Measurements from ENCODE around the gene ANGEL1. TPM values are rescaled to one million over a fixed set of nuclear protein-coding genes. Genes with fewer than 3 reads are reported as not detected.

The ANGEL1 gene, protein sequence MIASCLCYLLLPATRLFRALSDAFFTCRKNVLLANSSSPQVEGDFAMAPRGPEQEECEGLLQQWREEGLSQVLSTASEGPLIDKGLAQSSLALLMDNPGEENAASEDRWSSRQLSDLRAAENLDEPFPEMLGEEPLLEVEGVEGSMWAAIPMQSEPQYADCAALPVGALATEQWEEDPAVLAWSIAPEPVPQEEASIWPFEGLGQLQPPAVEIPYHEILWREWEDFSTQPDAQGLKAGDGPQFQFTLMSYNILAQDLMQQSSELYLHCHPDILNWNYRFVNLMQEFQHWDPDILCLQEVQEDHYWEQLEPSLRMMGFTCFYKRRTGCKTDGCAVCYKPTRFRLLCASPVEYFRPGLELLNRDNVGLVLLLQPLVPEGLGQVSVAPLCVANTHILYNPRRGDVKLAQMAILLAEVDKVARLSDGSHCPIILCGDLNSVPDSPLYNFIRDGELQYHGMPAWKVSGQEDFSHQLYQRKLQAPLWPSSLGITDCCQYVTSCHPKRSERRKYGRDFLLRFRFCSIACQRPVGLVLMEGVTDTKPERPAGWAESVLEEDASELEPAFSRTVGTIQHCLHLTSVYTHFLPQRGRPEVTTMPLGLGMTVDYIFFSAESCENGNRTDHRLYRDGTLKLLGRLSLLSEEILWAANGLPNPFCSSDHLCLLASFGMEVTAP
- 8.7 TPM for total RNA-seq
- long read RNA-seq, full-length matches to known transcripts, result 22 of 27 reads
- long read RNA-seq, partial matches to known transcripts, result 2 of 27 reads
- long read RNA-seq, other reads (novel, unspliced or antisense), result 3 of 27 reads

DNA sequence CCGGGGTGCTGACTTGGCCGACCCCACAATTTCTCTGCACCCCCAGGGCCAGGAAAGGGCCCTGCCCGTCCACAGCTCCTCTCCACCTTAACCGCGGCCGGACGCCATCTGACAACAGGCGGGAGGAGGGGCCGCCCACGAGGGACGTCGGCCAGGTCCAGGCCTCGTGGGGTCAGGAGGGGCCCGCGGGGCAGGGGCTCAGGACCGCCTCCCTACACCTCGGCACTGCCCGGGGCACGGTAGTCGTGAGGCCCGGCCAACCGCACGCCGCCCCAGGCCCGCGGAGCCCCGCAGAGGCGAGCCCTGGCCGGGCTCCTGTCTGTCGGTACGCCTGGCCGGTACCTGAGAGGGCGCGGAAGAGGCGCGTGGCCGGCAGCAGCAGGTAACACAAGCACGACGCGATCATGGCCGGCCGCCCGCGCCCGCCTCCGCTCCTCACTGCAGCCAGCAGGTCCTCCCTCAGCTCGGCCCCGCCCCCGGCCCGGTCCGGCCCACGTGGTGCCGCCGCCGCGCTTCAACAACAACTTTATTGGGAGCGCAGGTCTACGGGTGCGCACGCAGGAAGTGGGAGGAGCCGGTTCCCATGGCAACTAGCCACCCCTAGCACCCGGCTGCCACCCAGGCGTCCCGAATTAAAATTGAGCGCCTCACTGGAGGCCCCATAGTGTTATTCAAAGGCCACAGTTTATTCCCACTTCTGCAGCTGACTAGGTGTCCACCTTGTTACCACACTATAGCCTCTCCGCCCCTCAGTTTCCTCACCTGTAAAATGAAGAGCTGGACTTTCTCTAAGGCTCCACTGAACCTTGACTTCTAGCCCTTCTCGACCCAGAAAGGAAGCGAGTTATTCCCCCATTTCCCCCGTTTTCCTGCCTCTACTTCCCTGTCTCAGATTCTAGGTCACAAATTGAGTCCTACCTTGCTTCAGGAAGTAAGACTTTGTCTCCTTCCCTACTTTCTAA is at the start of gene ANGEL1:
ANGEL1 (minus strand) TSS at position 461 of the 962 bp plus-strand sequence; CDS start at position 406, 55 bp downstream.
- DNase-seq, result peak; percentile 98
- intact Hi-C loops (cut with DNase I), result no loop called here
- ATAC-seq (ENCODE audit: poor library complexity), result peak; percentile 95

DNA sequence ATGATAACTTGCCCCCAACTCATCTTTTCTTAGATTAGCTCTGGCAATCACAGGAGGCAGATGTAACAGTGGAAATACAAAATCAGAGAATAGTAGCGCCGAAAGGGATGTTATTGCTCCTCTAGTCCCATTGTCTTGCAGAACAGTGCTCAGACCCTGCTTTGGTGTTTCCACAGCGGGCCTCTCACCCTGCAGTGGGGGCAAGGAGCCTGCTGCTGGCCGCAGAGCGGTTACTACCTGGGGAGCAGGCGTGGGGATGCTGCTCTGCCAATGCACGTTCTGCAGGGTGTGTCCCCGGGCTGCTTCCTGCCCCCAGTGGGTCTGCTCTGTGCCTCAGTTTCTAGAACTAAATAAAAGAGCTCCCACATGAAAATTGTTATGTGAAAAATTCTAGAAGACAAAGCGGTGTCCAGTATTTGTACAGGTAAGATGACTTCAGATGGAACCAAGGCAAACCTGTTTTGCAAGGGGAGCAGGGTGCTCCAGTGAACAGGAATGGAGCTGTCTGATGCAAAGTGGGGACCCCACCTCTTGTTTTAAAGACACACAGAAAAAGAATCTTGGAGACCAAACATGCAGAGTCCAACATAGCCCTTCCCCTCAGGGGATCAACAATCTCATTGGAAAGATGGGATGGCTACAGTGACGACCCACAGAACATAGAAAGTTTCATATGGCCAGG is 49.0 kb upstream of the ANGEL1 start:
- ATAC-seq (ENCODE audit: poor library complexity) (no peak), DNase-seq (no peak)
- intact Hi-C loops (cut with DNase I), result no loop called here

DNA sequence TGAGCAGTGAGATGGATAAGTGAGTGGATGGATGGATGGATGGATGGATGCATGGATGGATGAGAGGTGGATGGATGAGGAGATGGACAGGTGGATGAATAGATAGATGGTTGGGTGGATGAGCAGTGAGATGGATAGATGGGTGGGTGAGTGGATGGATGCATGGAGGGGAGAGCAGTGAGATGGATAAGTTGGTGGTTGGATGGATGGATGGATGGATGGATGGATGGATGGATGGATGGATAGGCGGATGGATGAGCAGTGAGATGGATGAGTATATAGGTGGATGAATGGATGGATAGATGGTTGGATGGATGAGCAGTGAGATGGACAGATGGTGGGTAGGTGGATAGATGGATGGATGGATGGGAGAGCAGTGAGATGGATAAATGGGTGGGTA is 44.1 kb upstream of the ANGEL1 start:
- DNase-seq (no peak), ATAC-seq (ENCODE audit: poor library complexity) (no peak)
- intact Hi-C loops (cut with DNase I), result no loop called here

DNA sequence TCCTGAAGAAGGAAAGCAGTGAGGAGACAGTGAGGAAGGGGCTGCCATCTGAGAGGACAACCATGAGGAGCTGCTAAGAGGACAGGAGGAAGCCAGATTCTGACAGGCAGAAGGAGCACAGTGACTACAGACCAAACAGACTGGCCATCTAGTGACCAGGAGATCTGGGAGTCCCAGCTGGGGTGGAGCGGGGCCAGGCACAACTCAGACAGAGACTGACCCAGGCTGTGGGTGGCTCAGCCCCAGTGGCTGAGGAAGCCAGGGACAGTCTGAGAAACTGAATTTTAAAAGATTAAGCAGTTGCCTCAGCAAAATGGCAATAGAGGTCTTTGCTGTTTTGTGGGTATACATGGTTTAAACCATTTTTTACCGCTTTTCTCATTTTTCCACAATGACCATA is 42.4 kb upstream of the ANGEL1 start:
- intact Hi-C loops (cut with DNase I), result no loop called here
- ATAC-seq (ENCODE audit: poor library complexity) (no peak), DNase-seq (no peak)

DNA sequence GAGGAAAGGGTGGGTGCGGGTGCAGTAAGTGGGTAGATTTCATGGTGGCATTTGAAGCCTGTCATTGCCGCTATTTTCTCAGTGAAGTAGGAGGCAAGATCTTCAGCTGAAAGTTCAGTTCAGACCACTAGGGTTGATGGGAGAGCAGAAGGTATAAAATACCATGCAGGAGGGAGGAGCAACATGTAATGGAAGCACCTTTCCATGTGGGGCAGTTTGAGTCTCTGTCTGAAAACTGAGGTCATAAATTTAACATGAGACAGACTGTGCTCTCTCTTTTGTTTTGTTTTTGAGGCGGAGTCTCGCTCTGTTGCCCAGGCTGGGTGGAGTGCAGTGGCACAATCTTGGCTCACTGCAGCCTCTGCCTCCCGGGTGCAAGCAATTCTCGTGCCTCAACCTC is 36.2 kb upstream of the ANGEL1 start:
- no peak for ATAC-seq (ENCODE audit: poor library complexity)
- intact Hi-C loops (cut with DNase I), result no loop called here
- DNase-seq, result no peak

DNA sequence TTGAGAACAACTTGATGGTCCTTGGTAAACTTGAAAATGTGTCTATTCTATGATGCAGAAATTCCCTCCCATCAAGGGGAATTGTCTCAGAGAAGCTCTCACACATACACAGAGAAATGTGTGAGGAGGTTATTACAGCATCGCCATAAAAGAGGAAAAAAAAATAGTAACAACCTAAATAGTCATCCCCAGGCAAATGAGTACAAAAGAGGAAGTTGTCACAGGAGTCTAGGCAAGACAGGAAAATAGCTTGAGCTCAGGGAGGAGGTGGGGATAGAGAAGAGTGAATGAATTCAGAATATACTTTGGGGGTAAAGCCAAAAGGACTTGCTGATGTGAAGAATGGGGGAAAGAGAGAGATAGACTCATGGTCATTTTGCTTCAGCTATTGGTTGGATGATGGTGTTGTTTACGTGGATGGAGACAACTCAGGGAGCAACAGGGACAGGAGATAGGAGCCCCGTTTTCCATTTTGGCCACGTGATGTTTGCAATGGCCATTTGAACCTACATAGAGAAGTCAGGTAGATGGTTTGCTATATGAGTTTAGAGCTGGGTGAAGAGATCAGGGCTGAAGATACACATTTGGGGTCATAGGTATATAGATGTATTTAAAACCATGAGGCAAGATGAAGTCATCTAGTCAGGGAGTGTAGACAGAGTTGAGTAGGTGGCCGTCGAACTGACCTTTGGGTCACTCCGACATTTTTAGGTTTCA is 33.8 kb upstream of the ANGEL1 start:
- intact Hi-C loops (cut with DNase I), result no loop called here
- DNase-seq (no peak), ATAC-seq (ENCODE audit: poor library complexity) (no peak)

DNA sequence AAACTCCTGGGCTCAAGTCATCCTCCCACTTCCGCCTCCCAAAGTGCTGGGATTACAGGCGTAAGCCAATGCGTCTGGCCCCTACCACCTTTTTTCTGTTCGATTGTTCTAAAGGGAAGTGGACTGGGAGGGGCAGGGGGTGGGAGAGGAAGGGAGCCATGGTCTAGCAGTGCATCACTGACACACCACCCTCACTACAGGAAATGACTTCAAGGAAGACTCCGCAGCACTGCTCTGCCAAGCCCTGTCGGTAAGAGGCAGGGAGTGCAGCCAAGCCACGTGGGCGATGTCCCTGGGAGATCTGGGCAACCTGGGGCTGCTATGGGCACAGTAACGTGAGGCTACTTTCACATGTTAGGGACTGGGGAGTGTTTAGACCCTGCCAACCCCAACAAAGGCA is 31.5 kb upstream of the ANGEL1 start:
- peak; percentile 87 for ATAC-seq (ENCODE audit: poor library complexity)
- intact Hi-C loops (cut with DNase I), result no loop called here
- DNase-seq, result peak; percentile 85

DNA sequence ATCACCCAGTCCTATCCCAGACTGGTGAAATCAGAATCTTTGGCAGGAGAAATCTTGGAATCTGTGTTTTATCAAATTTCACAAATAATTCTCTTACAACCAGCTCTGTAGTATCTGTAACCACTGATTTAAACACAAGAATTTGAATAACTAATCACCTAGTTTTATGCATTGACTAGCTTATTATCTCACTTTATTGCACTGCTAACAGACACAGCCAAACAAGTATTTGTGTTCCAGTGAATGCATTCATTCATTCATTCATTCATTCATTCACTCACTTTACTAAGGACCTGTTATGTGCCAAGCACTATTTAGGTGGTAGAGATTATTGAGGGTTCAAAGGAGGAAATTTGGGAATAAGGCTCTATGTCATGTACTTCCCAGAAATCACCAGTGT is 29.7 kb upstream of the ANGEL1 start:
- DNase-seq (no peak), ATAC-seq (ENCODE audit: poor library complexity) (no peak)
- intact Hi-C loops (cut with DNase I), result no loop called here

DNA sequence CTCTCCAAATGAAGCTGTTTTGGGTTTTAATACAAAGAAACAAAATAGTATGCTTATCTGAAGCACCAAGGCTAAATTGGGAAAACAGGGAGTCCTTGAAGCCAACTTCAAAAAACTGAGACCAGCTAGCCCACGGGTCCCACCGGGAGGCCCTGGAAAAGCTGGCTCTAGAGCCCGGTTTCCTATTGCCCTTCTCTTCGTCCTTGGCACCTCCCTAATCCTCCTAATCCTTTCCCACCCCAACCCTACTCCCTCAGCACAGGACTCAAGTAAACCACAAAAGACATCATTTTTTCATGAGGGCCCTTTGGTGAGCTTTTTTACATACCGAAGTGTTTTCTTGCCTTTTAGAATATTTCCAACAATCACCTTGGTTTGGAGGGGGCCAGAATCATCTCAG is 24.8 kb upstream of the ANGEL1 start:
- intact Hi-C loops (cut with DNase I), result no loop called here
- ATAC-seq (ENCODE audit: poor library complexity), result no peak
- DNase-seq, result no peak

DNA sequence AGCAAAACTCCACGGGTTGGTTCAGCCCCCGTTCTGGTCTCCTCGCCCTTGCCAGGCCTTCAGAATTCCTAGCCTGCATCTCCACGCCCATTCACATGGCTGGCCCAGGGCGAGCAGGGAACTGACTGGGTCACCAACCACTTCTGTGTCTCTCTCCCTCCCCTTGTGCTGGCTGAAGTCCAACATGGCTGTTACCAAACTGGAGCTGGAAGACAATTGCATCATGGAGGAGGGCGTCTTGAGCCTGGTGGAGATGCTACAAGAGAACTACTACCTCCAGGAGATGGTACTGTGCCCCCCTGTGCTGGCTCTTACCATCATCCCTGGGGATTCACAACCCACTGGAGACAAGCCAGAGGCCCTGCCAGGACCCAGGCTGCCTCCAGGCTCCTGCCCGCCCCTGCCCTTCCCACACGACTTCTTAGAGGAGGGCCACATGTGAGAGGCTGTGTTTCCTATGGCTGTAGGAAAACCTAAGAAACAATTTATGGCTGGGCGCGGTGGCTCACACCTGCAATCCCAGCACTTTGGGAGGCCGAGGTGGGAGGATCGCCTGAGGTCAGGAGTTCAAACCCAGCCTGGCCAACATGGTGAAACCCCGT is 23.4 kb upstream of the ANGEL1 start:
- intact Hi-C loops (cut with DNase I), result no loop called here
- DNase-seq (peak; percentile 53), ATAC-seq (ENCODE audit: poor library complexity) (no peak)

DNA sequence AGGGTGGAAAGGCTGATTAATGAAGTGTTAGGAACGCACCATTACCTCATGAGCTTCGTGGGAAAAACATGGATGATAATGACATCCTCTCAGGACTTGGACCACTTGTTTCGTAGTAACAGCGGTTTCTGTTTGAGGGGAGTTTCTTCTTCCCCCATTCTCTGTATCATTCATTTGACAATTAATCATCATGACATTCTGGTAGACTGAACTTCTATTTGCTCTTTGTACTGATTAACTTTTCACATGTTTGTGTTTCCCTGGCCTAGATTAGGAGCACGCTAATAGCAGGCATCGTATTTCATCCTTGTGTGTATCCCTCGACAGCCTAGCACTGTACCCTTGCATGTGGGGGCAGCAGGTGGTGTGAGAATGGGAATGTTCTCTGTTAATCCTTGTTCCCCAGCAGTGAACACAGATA is 21.6 kb upstream of the ANGEL1 start:
- ATAC-seq (ENCODE audit: poor library complexity) (no peak), DNase-seq (no peak)
- intact Hi-C loops (cut with DNase I), result no loop called here

DNA sequence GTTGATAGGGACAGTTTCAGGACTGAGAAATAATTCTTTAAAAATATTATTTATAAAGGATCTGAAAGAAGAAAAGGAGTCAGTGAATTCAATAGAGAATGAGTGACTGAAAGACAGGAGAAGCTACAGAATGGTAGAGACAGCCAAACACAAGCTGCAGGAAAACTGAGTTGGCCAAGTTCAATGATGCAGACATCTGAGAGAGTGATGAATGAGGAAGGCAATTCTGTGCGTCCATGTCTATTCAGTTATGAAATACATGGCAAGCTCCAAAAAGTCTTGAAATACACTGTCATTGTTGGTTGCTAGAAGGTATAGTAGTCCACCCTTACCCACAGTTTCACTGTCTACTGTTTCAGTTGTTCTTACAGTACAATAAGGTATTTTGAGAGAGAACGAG is 20.3 kb upstream of the ANGEL1 start:
- no peak for DNase-seq
- intact Hi-C loops (cut with DNase I), result no loop called here
- ATAC-seq (ENCODE audit: poor library complexity), result no peak

DNA sequence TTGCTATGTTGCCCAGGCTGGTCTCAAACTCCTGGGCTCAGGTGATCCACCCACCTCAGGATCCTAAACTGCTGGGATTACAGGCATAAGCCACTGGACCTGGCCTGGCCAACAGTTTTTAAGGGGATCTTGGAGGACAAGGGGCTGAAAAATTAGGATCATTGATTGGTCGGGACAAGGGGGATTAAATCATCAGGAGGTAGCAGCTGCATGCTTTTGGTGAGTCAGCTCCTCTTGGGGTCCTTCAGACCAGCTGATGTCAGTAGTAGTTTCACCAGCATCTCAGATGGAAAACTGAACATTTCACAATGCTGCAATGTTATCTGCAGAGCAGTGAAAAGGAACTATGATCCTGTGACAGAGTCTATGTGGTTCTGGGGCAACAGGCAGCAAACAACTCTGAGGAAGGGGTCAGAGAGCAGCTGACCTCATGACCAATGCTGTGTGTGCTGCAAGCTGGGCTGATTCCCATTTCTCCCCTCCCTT is 19.9 kb upstream of the ANGEL1 start:
- ATAC-seq (ENCODE audit: poor library complexity), result peak; percentile 47
- intact Hi-C loops (cut with DNase I), result no loop called here
- DNase-seq, result no peak

DNA sequence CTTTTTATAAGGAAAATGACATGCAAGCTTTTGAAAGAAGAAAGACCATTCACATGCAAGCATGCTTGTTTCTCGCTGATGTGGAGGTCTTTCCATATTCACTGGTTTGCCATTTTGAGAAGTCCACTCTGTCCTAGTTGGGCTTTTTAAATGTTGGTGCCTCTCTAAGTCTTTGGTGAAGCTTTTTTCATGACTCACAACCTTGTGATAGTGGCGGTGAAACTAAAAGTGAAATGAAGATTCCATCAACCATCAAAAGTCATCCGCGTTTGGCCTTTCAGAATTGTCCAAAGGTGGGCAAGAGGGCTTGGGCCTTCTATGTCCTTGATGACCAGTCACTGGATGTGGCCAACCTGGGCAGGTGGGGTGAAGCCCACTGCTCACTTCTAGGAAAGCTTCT is 17.9 kb upstream of the ANGEL1 start:
- ATAC-seq (ENCODE audit: poor library complexity) (no peak), DNase-seq (no peak)
- intact Hi-C loops (cut with DNase I), result no loop called here

DNA sequence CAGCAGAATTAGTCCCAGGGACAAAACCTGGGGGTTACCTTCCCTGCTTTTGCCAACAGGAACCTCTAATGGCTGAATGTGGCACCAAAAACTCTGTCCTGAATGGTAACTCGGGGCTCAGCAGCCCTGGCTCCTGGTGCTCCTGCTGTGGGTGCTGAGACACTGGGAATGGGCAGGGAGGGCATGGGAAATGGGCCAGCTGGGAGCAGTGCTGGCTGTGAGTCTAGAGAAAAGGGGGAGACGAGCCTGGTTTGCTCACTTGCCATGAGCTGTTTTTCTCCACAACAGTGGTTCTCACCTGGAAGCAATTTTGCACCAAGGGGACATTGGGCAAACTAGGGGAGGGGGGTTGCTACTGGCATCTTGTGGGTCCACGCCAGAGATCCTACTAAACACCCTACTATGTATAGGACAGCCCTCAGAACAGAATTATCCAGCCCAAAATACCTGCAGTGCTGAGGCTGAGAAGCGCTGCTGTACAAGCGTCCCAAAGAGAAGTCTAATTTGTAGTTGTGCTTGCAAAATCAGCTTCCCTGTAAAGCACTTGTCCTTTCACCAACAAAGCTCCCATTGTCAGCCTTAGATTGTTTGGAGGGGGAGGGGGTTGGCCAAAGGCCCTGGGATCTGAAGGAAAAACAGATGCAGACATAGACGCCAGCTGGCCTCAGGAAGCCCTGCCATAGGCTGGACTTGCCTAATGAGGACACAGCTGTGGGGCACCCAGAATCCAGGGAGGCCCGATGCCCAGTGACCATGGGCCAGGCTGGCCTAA is 17.2 kb upstream of the ANGEL1 start:
- intact Hi-C loops (cut with DNase I), result no loop called here
- peak; percentile 72 for ATAC-seq (ENCODE audit: poor library complexity)
- DNase-seq, result peak; percentile 92

DNA sequence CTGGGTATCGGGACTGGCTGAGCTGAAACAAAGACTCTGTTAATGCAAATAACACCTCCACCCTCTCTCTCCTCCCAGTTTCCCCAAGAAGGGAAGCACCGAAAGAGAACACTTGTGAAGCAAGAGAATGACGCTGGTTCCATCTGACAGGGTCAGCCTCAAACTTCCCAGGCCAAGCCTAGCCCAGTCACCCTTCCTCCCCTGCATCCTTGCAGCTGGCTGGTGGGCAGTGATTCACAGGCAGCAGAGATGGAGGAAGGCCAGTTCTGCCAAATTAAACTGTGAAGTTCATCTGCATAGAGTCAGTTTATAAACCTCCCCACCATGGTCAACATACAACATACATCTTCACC is 16.3 kb upstream of the ANGEL1 start:
- DNase-seq (peak; percentile 68), ATAC-seq (ENCODE audit: poor library complexity) (peak; percentile 75)
- intact Hi-C loops (cut with DNase I), result no loop called here
